Coronary artery (tissue), 2 donors: ENCODE measurements around the gene DMRTB1.

ENCODE experiments used
- DNase-seq: peaks from one replicate; pipeline ENCODE4 v3.0.0-alpha.2; 2017; ENCODE audit warnings: low spot score
- H3K27ac ChIP-seq, 2 donors: fragments of 200-600 bp; sonication (generic); one replicate each; pipeline ENCODE4 v1.5.1; 2016 to 2019
- H3K4me3 ChIP-seq: fragments of 200-600 bp; sonication (generic); 2 replicates; pipeline ENCODE4 v1.5.1; 2016; ENCODE audit warnings: mild to moderate bottlenecking, moderate library complexity
- CTCF ChIP-seq: fragments of 200-600 bp; sonication (generic); IDR thresholded peaks from one replicate; pipeline ENCODE4 v1.5.1; 2019; ENCODE audit warnings: antibody characterized with exemption

DMRTB1 gene

DNA sequence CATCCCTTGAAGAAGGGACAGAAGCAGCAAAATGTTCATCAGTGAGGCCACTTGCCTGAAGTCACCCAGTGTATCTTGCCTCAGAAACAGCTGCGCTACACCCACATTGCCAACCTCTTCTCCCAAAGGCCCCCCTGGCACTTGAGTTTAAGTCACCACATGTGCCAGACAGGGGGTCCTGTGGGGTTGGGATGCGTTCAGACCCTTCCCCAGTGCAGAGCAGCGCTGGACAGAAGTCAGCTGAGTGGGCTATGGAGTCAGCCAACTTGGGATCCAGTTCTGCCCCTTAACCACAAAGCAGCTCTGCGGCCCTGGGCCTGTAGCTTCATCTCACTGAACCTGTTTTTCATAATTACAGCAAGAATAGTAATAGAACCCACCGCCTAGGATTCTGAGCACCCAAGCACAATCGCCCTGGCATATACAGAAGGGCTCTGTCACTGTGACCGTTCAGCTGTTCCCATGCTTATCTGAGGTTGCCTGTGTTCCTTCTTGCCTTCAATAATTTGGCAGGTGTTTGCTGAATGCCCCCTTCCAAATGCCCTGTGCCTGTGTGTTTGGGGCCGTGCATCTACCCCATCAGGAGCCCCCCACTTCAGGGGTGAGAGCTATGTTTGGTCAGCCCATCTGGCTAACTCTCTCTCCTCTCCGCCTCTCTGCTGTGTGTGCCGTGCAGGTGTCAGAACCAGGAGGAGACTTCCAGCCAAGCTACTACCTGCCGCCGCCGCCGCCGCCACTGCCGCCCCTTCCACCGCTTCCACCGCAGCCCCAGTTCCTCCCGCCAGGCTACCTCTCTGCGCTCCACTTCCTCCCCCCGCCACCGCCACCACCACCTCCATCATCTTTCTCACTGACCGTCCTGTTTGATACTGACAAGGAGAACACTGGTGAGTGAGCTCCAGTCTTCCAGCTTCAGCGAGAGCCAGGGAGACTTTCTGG, 5.0 kb downstream of the DMRTB1 start:
- TF ChIP-seq CTCF: no peak

GRCh38 chr1:53465023-53465957, 6.1 kb downstream of the DMRTB1 start:
- TF ChIP-seq CTCF: no peak
- Histone ChIP-seq H3K27ac (no peak overlapping the region), H3K4me3 (no peak overlapping the region)
- DNase-seq: peak; percentile 38

More for the DNA sequence above, 5.0 kb downstream of the DMRTB1 start:
- DNase-seq: peak; percentile 50
- H3K4me3 ChIP-seq: no peak overlapping the region
- H3K27ac ChIP-seq: no peak overlapping the region

DNA sequence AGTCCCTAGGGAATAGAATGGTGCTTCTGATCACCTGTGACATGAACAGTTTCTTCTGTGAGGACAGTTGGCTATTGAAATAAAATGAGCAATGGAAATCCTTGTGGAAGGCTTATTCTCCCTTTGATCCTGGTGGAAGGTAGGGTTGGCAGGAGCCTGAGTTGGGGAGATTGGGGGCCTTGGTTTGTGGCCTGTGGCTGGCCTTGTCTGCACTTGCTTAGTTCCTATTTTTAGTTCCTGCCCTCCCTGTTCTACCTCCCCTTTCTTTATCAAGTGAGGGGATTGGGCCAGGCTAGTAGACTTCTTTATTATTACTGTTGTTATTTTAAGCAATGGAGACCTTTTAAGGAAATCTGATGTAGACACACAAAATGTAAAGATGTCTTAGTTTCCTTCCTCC, 8.2 kb downstream of the DMRTB1 start:
- no peak for DNase-seq
- Histone ChIP-seq H3K4me3 (no peak overlapping the region), H3K27ac (no peak overlapping the region)
- no peak for TF ChIP-seq CTCF

DNA sequence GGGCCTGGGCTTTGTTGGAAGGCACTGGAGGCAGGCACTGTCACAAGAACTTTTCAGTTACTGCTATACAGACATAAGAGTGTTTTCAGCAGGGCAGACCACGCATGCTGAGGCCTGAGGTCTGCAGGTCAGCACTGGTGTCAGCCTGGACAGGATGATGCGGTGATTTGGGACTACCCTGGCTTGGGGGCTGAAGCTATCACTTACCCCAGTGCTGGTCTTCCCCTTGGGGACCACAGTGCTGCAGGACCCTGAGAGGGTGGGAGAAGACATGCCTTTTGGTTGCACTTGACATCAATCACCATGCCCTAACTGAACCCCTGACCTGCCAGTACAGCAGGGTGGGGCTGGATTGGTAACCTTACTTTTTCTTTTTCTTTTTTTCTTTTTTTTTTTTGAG, 9.2 kb downstream of the DMRTB1 start:
- Histone ChIP-seq H3K27ac (no peak overlapping the region), H3K4me3 (no peak overlapping the region)
- TF ChIP-seq CTCF: no peak
- DNase-seq: peak; percentile 33

DNA sequence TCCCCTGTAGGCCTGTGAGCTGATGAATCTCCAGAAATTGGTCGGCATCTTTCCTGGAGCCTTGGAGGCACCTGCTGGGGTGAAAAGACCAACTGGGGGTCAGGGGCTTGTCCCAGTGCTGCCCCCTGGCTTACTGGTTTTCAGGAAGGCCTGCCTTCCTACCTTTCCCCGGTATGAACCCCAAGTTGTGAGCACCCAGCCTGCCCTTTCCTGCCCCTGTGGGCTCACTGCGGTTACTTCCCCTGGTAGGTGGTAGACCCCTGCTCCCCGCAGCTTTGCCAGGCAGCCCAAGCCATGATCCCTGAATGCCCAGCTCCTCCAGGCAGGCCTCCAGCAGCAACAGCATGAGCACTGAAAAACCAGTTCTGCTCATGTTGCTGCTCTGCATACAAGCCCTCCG, 10.2 kb downstream of the DMRTB1 start:
- Histone ChIP-seq H3K27ac (no peak overlapping the region), H3K4me3 (no peak overlapping the region)
- TF ChIP-seq CTCF: no peak
- peak; percentile 62 for DNase-seq

DNA sequence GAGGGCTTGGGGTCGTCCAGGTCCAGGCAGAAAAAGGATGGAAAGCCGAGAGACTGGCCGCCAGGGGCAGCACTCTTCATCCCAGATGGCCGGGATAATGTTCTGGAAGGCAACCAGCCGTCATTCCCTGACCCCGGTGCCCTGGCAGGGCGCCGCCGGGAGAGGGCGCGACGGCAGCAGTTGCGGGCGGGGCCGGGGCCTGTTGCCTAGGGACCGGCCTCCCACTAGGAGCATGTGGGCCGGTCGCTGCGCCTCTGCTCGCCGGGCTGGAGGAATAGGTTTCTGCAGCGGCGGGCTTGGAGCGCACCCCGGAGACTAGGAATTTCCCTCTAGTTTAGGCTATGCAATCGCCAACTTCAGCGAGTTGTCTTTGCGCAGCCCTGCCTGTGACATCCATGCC, 11.0 kb downstream of the DMRTB1 start:
- TF ChIP-seq CTCF: no peak
- no peak overlapping the region for H3K4me3 ChIP-seq
- no peak overlapping the region for H3K27ac ChIP-seq
- peak; percentile 70 for DNase-seq
